ENCODE measurements around the gene ATP6AP1.

ATP6AP1 gene

DNA sequence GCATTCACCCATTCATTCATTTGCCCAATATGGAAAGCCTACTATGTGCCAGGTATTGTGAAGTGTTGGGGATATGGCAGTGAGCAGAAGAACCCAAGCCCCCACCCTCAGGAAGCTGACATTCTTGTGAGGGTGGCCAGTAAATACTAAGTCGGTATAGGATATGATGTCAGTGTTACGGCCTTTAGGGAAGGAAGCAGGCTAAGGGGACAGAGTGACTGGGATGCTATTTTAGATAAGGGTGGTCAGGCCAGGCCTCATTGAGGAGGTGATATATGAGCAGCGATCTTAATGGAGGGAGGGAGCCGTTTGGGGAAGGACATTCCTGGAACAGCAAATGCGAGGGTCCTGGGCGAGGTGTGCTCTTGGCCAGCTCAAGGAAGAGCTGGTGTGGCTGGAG is 2.0 kb downstream of the ATP6AP1 start:
- no peak for DNase-seq (ENCODE audit: low read depth in 2 of 2)

DNA sequence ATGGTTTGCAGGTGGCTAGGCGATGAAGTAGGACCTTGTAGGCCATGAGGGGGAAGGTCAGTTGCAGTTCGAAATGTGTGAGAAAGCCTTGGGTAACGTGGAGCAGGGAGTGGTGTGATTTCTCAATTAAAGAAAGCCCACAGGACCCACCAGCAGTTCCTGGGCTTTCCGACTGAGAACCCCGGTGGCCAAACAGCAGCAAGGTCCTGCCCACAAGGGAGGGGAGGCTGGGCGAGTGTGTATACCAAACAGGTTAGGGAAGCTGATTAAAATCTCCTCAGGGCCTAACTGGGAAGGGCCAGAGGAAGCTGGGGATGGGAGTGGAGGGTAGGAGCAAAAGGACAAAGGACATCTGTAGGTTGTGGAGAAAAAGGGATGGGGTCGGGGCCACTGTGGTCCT is 2.4 kb downstream of the ATP6AP1 start:
- DNase-seq (ENCODE audit: low read depth in 2 of 2) = no peak

DNA sequence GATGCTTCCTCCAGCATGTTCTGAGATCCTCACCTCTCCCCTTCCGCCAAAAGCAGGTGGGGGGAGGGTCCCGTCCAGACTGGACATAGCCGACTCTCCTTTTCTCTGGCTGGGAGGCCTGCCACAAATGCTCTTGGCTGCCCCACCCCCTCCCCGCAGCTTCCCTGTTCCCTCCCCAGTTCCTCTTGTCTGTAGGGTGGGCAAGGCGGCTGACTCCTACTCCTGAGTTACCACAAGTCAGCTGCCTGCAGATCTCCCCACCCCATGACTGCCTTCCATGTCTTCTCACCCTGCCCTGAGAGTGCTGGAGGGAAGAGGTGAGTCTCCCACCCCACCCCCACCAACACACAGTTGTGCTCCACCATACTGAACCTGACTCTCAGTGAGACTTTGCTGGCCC is 2.9 kb downstream of the ATP6AP1 start:
- no peak for DNase-seq (ENCODE audit: low read depth in 2 of 2)

DNA sequence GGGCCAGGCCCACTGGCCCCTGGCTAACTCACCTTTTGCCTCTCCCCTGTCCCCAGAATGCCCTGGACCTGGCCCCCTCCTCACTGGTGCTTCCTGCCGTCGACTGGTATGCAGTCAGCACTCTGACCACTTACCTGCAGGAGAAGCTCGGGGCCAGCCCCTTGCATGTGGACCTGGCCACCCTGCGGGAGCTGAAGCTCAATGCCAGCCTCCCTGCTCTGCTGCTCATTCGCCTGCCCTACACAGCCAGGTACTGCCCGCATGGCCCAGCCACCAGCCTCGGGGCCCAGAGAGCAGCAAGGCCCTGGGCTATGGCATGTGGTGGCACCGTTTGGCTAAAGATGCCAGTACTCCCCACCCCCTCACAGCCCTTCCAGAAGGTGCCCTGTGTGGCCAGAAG is 3.7 kb downstream of the ATP6AP1 start:
- no peak for DNase-seq (ENCODE audit: low read depth in 2 of 2)

DNA sequence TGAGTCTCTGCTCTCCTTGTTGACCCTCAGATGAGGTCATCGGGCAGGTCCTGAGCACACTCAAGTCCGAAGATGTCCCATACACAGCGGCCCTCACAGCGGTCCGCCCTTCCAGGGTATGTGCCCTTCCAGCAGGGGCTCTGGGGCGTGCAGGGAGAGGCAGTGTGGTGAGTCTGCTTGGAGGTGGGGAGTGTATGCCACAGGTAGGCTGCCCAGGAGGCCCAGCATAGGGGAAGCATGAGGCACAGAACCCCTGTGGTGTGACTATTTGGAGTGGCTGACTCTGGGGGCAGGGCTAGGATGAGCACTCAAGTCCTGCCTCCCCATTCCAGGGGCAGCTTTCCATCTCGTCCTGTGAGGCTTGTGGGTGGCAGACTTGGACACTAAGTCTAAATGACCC is 5.1 kb downstream of the ATP6AP1 start:
- DNase-seq (ENCODE audit: low read depth in 2 of 2) = no peak

DNA sequence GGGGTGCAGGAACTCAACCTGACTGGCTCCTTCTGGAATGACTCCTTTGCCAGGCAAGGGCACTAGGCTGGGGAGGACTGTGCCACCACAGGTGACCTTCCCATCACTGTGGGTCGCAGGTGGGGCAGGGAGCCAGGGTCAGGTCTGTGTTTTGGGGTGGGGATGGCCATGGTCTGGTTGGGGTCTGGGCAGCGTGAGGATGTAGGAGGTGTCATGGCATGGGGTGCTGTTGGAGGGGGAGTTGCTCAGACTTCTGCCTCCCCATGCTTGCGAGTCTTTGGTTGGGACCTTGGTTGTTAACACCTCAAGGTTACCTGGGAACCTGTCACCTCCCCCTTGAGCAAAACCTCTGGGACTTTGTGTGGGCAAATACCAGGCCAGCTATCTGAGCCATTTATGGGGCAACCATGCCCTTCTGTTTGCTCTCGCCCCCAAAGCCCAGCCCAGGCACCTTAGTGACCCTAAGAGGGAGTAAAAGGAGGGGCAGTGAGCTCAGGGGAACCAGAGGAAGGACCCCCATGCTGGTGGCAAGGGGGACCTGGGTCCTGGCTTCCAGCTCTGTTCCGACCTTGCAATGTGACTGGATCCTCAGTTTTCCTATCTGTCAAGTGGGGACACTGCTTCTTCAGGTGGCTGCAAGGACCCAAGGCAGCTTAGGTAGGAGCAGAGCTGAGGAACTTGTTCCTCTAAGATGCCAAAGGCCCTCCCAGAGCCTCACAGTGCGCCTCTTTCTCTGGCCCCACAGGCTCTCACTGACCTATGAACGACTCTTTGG is 6.1 kb downstream of the ATP6AP1 start:
- no peak for DNase-seq (ENCODE audit: low read depth in 2 of 2)

DNA sequence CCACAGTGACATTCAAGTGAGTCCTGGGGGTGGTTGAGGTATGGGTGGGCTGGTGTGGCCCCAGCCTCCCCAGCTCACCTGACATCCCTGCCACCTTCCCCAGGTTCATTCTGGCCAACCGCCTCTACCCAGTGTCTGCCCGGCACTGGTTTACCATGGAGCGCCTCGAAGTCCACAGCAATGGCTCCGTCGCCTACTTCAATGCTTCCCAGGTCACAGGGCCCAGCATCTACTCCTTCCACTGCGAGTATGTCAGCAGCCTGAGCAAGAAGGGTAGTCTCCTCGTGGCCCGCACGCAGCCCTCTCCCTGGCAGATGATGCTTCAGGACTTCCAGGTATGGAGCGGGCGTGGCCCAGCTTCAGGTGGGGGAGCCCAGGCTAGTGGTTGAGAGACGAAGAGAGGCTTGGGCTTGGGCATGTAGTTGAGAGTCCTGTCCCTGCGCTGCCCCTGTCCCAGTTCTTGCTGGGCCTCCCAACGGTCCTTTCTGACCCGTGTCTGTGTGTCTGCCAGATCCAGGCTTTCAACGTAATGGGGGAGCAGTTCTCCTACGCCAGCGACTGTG is 6.8 kb downstream of the ATP6AP1 start:
- DNase-seq (ENCODE audit: low read depth in 2 of 2) = no peak

DNA sequence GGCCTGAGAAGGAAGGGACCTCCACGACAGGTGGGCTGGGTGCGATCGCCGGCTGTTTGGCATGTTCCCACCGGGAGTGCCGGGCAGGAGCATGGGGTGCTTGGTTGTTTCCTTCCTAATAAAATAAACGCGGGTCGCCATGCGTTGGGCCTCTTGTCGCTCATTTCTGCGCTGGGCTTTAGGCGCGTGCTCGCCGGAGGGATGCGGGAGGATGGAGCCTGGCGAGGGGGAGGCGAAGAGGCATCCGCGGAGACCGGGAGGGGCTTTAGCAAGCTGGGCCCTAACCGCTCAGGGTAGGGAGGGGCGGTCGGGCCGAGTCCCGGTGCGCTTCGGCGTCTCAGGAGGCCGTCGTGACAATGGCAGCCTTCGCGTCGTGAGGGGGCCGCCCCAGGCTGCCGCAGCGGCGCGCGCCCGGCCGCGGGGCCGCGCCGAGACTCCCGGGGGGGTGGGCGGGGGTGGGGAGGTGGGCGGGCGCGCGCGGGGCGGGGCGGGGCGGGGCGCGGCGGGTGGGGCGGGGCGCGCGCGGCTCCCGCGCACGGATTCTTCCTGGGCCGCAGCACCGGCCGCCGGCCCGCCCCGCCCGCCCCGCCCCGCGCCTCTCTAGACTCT is 8.0 kb downstream of the ATP6AP1 start:
- DNase-seq (ENCODE audit: low read depth in 2 of 2) = no peak

DNA sequence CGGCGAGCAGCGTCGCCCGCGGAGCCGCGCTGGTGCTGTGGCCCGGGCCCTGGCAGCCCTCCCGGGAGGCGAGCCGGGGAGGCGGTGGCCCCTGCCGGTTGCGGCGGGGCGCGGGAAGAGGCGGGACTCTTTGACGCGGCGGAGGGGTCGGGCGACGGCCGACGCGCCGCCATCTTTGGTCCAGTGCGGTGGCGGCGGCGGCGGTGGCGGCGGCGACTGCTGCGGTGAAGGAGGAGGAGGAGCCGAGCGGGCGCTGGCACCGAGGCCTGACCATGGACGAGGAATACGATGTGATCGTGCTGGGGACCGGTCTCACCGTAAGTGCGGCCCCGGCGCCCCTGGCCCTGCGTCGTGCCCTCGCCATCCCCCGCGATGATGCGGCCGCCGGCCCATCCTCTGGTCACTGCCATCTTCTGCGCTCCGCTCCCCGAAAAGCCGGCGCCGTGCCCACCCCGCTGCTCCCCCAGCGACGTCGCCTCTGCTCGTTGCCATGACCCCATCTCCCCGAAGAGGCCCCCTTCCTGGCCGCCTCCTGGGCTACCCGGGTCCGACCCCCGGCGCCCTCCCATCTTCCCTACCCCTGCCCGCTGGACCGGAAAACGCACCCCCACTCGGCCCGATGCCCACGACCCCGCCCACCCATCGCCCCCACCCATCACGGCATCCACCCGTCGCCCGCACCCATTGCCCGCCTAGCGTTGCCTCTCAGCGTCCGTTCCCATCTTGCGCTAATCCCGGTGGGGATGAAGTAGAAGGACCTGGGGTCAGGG is 8.7 kb downstream of the ATP6AP1 start, which contains the start of gene GDI1:
Gene GDI1, plus strand, starts transcription at position 172 of the 770 bp plus-strand sequence. Its CDS starts 101 bp downstream, at position 273.
- DNase-seq (ENCODE audit: low read depth in 2 of 2) = peak in 1 of 2 experiments; percentile 41

DNA sequence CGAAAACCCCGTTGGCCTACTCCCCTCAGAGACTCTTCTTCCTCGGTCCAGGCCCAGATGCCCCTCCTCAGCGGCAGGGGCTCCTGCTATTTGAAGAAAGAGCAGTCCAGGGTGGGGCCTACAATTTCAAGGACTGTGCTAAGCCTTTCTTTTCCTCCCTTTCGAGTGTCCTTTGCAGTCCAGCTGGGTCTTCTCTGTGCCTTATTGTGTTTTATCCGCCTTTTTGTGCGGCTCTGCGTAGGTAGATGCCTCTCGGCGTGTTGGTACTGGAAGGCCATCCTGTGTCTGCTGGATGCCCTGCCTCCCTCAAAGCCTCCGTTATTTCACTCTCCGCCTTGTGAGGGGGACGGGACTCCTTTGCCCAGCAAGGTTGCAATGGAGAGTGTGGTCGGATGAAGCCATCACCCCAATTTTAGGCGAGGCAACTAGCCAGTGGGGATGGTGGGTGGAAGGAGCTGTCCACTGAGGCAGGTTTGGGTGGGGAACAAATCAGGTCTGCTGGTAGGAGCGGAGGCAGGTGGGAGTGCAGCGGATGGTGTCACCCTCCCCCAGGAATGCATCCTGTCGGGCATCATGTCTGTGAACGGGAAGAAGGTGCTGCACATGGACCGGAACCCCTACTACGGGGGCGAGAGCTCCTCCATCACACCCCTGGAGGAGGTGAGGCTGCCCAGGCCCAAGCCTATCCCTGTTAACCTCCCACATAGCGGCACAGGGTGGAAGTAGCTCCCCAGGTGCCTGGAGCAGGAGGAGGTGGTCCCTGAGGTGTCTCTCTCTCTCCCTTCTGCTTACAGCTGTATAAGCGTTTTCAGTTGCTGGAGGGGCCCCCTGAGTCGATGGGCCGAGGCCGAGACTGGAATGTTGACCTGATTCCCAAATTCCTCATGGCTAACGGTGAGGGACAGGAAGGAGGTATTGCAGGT is 9.8 kb downstream of the ATP6AP1 start:
- DNase-seq (ENCODE audit: low read depth in 2 of 2) = no peak

DNA sequence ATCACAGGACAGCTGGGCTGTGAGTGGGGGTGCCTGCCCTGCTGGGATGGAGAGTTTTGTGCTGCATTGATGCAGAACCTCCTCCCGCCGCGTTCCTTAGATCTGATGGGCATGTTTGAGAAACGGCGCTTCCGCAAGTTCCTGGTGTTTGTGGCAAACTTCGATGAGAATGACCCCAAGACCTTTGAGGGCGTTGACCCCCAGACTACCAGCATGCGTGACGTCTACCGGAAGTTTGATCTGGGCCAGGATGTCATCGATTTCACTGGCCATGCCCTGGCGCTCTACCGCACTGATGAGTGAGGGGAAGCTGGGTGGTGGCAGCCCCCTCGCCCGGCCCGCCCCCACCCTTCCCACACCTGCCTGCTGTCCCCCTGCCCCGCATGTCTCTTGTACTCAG is 11.4 kb downstream of the ATP6AP1 start:
- no peak for DNase-seq (ENCODE audit: low read depth in 2 of 2)

DNA sequence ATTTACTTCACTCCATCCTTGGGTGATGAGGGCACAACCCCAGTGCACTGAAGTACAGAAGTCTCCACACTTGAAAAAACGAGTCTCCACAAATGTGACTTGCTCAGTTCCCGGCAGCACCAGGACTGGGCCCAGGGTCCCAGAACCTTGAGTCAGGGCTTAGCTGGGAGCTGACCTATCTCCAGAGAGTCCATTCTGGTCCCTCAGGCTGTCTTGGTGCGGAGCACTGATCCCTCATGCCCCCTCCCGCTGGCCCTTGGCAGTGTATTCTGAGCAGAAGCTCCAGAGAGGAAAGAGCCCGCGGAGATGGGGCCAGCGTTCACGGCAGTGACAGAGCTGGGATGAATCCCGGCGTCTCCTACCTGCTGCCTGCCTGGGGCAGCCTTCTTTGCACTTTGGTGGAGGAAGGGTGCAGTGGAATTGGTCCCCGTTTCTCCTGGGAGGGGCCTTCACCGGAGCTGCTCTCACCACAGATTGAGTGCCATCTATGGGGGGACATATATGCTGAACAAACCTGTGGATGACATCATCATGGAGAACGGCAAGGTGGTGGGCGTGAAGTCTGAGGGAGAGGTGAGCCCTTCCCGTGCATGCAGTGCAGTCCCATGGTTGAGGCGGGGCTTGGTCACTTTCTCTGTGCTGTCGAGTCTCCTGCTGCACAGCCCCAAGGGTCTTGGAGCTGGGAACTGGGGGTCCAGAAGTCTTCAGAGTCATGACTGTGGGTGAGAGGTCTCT is 12.3 kb downstream of the ATP6AP1 start:
- DNase-seq (ENCODE audit: low read depth in 2 of 2) = no peak

DNA sequence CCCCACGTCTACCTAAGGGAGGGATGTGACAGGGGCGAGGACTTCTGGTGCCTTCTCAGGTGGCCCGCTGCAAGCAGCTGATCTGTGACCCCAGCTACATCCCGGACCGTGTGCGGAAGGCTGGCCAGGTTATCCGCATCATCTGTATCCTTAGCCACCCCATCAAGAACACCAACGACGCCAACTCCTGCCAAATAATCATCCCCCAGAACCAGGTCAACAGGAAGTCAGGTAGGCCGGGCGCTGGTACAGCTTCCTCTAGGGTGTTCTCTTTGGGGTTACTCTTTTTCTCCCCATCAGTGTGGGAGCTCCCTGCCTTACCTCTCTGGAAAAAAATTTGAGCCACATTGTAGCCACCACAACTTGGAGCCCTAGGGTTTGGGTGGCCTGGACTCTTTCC is 13.1 kb downstream of the ATP6AP1 start:
- DNase-seq (ENCODE audit: low read depth in 2 of 2) = no peak

DNA sequence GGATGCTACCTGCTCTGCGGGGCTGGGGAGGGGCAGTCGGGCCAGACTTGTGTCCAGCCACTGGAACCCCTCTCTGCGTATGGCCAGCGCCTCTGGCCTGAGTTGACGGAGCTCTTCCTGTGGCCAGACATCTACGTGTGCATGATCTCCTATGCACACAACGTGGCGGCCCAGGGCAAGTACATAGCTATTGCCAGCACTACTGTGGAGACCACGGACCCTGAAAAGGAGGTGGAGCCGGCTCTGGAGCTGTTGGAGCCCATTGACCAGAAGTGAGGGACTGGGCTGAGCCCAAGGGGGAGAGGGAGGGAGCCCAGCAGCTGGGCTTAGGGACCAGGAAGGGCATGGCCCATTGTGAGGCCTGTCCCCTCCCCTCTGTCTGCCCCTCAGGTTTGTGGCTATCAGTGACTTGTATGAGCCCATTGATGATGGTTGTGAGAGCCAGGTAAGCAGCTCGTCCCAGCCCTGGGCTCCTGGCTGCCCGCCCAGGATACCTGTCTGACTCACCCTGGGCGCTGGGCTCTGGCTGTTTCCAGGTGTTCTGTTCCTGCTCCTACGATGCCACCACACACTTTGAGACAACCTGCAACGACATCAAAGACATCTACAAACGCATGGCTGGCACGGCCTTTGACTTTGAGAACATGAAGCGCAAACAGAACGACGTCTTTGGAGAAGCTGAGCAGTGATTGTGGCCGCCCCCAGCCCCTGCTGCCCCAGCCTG is 13.7 kb downstream of the ATP6AP1 start:
- no peak for DNase-seq (ENCODE audit: low read depth in 2 of 2)

DNA sequence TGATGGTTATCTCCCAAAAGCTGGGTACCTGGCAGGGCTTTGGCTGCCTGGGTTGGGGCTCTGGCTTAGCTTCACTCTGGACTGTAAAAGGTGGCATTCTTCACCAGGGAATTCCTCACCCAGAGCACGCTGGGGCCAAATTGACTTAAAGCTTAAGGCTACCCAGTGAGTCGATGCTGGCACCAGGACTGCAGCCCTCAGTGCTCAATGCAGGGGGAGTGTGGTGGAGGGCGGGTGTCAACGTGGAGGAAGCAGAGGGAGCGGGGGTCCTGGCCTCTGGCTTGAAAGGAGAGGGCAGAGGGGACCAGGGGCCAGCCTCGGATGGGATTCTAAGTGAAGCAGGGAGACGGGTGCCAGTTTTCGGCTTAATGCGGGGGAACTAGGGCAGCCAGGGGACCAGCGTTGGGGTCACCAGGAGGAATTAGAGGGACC is 15.0 kb downstream of the ATP6AP1 start:
- no peak for DNase-seq (ENCODE audit: low read depth in 2 of 2)

DNA sequence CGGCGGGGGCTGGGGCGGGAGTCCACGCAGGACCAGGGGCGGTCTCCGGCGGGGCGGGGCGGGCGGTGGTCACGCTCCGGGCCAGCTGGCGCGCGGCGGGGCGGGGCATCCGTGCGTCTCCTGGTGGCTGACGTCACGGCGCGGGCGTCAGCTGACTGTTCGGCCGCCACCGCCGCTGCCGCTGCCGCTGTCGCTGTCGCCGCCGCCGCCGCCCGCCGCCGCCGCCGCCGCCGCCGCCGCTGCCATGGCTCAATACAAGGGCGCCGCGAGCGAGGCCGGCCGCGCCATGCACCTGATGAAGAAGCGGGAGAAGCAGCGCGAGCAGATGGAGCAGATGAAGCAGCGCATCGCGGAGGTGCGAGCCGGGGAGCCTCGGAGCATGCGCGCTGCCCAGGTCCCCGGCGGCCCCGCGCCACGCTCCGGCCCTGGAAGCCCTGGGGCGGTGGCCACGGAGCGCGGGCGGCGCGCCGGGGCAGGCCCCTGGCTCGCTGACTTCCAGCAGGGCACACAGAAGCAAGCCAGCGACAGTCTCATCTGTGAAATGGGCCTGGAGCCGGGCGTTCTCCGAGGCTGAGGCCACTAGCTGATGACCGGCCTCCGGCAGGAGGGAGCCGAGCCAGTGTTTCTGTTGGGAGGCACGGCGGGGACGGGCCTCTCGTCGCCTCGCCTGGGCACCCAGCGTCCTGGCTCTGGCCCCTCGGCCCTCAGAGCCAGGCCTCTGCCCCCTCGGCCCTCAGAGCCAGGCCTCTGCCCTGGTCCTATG is 15.7 kb downstream of the ATP6AP1 start, which contains the start of gene FAM50A:
Gene FAM50A, plus strand, starts transcription at position 150 of the 763 bp plus-strand sequence. Its CDS starts 95 bp downstream, at position 245.
- peak; percentile 51 to 64 for DNase-seq (ENCODE audit: low read depth in 2 of 2)

DNA sequence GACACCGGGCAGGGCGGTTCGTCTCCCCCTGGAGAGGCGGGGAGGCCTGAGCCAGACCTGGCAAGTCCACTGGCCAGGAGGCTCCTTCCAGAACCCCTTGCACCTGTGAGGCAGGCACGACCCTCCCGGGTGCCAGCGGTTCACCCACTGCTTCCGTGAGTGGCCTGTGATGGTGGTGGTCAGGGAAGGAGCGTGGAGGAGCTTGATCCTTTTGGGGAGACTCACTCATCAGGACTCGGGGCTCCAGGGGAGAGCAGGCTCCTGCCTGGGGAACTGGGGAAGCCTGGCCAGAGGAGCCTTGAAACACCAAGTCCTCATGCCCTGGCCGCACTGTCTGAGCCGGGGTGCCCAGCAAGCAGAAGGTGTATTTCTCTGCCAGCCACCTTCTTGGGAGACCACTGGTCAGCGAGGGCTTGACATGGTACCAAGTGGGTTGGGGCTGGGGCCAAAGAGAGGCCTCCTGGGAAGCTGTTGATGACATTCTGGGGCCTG is 16.3 kb downstream of the ATP6AP1 start:
- DNase-seq (ENCODE audit: low read depth in 2 of 2) = no peak

DNA sequence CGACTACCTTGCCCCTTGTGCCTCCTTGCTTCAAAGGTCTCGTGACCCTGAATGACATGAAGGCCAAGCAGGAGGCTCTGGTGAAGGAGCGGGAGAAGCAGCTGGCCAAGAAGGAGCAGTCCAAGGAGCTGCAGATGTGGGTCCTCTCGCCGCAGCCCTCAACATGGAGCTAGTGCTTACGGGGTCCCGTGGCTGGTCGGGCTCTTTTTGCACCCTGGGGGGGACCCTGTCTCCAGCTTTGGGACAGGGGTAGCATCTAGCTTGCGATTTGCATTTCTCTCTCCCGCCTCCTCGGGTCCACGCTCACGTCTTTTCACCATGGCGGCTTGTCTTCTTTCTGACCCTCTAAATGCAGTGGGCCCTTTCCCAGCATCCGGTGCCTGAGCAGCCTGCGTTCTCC is 17.3 kb downstream of the ATP6AP1 start:
- no peak for DNase-seq (ENCODE audit: low read depth in 2 of 2)

DNA sequence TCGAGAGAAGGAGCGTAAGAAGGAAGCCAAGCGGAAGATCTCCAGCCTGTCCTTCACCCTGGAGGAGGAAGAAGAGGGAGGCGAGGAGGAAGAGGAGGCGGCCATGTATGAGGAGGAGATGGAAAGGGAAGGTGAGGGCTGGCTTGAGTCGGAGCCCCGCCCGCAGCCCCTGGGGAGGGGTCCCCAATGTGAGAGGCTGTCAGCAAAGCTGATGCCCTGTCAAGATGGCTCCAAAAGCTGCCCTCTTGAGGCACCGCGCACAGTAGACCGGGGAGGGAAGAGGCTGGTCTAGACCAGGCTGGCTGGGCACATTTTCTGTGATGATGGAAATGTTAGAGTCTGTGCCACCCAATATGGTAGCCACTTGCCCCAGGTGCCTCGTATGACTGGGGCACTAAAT is 18.0 kb downstream of the ATP6AP1 start:
- no peak for DNase-seq (ENCODE audit: low read depth in 2 of 2)
